GM21526 (cell line): Measurements from ENCODE around the gene CDT1.
A peak's percentile ranks its signal among the peaks of the same experiment; 100 is the strongest.

Experiments
- ATAC-seq: cut with Tn5 transposase; IDR thresholded peaks from one replicate; pipeline ENCODE4 v1.9.1; 2021; ENCODE audit warnings: moderate library complexity; ENCODE audit not compliant: unreplicated experiment, low FRiP score

Gene CDT1

GRCh38 chr16:88804173-88804551 is 573 bp downstream of the CDT1 start:
- ATAC-seq, result no peak

DNA sequence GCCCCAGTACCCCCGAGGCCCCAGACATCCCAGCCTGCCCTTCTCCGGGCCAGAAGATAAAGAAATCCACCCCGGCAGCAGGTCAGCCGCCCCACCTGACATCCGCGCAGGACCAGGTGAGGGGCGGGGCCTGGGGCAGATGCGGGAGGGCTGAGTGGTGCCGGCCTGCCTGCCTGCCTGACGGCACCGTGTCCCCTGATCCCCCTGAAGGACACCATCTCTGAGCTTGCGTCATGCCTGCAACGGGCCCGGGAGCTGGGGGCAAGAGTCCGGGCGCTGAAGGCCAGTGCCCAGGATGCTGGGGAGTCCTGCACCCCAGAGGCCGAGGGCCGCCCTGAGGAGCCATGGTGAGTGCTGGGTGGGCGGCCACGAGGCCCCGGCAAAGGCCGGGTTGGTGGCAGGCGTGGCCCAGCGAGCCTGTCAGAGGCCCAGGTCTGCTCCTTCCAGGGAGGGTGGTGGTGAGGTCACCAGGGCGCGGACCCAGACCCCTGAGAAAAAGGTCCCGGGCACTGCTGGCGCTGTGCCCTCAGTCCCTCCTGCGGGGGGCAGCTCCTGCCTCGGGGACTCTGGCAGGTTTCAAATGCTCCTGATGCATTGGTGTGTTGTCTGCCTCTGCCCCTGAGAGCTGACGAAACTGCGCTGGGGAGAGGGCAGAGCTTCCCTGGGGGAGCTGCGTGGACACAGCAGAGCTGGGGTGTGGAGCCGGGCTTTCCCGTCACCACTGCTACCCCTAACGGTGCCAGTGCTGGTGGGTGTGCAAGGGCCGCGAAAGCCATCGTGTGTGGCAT is 1.2 kb downstream of the CDT1 start:
- ATAC-seq, result no peak

DNA sequence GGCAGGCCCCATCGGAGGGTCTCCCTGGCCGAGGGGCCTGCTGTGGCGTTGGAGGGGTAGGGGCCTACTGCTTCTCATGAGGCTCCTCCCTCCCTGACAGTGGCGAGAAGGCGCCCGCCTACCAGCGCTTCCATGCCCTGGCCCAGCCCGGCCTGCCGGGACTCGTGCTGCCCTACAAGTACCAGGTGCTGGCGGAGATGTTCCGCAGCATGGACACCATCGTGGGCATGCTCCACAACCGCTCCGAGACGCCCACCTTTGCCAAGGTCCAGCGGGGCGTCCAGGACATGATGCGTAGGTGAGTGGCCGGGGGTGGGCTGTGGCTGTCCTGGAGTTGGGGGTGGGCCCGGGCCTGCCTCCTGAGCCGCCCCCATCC is 1.7 kb downstream of the CDT1 start:
- no peak for ATAC-seq

- ATAC-seq, result no peak
Observed at GRCh38 chr16:88805887-88806393, 2.4 kb downstream of the CDT1 start.

- ATAC-seq, result no peak
Observed at GRCh38 chr16:88806491-88807111, 3.0 kb downstream of the CDT1 start.

DNA sequence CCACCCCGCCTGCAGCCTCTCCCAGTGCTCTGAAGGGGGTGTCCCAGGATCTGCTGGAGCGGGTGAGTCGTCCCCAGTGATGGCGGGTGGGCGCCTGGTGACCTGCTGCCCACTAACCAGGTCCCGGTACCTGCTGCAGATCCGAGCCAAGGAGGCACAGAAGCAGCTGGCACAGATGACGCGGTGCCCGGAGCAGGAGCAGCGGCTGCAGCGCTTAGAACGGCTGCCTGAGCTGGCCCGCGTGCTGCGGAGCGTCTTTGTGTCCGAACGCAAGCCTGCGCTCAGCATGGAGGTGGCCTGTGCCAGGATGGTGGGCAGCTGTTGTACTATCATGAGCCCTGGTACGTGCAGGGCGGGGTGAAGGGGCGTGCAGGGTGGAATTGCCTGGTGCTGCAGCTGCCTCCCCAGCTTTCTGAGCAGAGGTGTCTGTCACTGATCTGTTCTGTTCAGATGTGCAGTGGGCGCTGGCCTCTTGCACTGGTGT is 3.6 kb downstream of the CDT1 start:
- ATAC-seq, result no peak

GRCh38 chr16:88807626-88808453 is 4.3 kb downstream of the CDT1 start:
- no peak for ATAC-seq

- no peak for ATAC-seq
Observed at GRCh38 chr16:88809068-88809675, 5.6 kb downstream of the CDT1 start.

GRCh38 chr16:88809676-88810165 is 6.1 kb downstream of the CDT1 start:
- no peak for ATAC-seq

DNA sequence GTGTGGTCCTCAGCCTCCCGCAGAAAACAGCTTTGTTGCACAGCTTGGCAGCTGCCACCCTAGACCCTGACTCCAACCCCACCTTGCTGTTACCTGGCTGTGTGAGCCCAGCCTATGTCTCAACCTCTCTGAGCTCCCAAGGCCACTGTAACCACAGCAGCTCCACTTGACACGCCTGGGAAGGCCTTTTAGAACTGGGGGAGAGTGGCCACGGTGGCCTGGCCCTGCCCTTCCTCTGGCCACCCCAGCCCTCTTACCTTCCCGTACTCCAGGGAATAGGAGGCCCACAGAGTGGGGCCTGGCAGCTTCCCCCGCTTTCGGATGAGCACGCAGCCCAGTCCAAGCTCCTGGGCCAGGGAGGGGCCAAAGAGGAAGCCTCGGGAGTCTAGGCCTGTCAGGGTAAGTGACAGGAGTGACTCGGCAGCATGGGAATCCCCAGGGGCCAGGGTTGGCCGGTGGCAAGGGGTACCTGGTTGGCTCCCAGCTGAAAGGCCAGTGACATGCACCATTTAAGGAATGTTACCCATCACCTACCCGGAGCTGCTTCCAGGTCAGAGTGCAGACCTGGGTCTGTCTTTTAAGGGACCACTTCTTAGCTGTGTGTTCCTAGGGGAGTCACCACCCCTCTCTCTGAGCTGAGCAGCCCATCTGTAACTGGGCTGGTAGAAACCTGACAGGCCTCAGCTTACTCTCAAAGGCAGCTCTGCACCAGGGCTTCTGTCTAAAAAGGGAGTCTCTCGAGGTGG is 6.8 kb downstream of the CDT1 start:
- no peak for ATAC-seq

- ATAC-seq, result peak; percentile 31
Observed at GRCh38 chr16:88810912-88811768, 7.6 kb downstream of the CDT1 start.

GRCh38 chr16:88811769-88812512 is 8.4 kb downstream of the CDT1 start, which contains the start of gene APRT:
TSS of gene APRT (minus strand) at chr16:88811928. CDS start at chr16:88811899, 29 bp downstream.
- peak; percentile 51 for ATAC-seq

GRCh38 chr16:88812513-88813268 is 9.1 kb downstream of the CDT1 start:
- no peak for ATAC-seq

- ATAC-seq, result no peak
Observed at GRCh38 chr16:88813269-88814143, 9.9 kb downstream of the CDT1 start.

DNA sequence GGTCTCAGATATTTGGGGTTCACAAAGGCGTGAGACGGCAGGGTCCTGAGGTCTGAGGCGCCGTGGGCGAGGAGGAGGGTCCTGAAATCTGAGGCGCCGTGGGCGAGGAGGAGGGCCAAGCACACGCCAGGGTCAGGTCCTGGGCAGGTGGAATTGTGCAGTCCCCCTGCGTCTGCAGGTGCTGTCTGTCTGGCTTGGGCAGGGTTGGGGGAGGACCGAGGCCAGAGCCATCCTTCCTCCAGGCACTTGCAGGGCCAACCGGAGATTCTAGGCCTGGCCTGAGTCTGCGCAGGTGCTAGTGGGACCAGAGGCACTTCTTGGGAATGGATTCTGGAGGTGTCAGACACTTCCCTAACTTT is 10.5 kb downstream of the CDT1 start:
- no peak for ATAC-seq

DNA sequence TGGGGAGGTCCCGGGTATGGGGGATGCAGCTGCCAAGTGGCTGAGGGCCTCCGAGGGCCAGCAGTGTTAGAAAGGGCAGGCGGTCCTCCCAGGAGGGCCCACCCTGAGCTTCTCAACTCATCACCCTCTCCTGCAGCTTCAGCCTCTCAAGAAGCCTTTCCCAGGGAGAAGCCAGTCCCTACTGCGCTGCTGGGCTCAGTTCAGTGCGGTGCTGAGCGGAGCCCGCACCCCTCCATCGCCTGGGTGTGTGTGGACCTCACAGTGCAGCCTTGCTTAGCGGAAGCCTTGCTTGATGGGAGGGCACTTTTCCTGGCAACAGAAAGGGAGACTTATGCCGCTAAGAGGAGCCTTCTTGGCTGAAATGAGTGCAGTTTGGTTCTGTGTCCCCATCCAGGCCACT is 11.6 kb downstream of the CDT1 start:
- no peak for ATAC-seq
